WTC11 (cell line): ENCODE data around the gene ZCCHC2. TPM values are rescaled to one million over a fixed set of nuclear protein-coding genes. Genes with fewer than 3 reads are reported as not detected.

Experiments used
- ATAC-seq: fragments of 200-7000 bp; cut with Tn5 transposase; 2 replicates; pipeline ENCODE4 v1.10.0; 2021; ENCODE audit warnings: mild to moderate bottlenecking, moderate library complexity
- CTCF ChIA-PET: fragments of 300-600 bp; sonication (Branson Sonifier 250); formaldehyde crosslinking; loops from one replicate; lab custom pipeline; 2021; ENCODE audit warnings: antibody characterized with exemption; lab: Charles Lee
- POLR2A ChIA-PET: fragments of 350-600 bp; sonication (Branson Sonifier 250); formaldehyde crosslinking; loops from one replicate; lab custom pipeline; 2021; ENCODE audit warnings: antibody characterized with exemption; lab: Charles Lee
- DNase-seq: peaks from one replicate; pipeline ENCODE4 v3.0.0; 2021; ENCODE audit warnings: low spot score
- H3K27ac Mint-ChIP-seq: 2 replicates; pipeline ENCODE4 v1.8.0; 2021; ENCODE audit warnings: mixed read lengths
- H3K27me3 Mint-ChIP-seq: 2 replicates; pipeline ENCODE4 v1.8.0; 2021; ENCODE audit warnings: low read depth, mild to moderate bottlenecking, moderate library complexity, mixed read lengths
- H3K36me3 Mint-ChIP-seq: 2 replicates; pipeline ENCODE4 v1.8.0; 2021; ENCODE audit warnings: mixed read lengths
- H3K4me1 Mint-ChIP-seq: 2 replicates; pipeline ENCODE4 v1.8.0; 2022; ENCODE audit warnings: mixed read lengths
- H3K4me3 Mint-ChIP-seq: 2 replicates; pipeline ENCODE4 v1.8.0; 2021; ENCODE audit warnings: mild to moderate bottlenecking, moderate library complexity, mixed read lengths
- H3K9me3 Mint-ChIP-seq: 2 replicates; pipeline ENCODE4 v1.8.0; 2021; ENCODE audit warnings: mixed read lengths
- CBFB ChIP-seq: sonication (generic); formaldehyde crosslinking; IDR thresholded peaks from 2 replicates; pipeline ENCODE4 v1.8.1; 2022; ENCODE audit warnings: mild to moderate bottlenecking, low read depth, missing genetic modification reagents
- CREB1 ChIP-seq: sonication (generic); formaldehyde crosslinking; IDR thresholded peaks from 2 replicates; pipeline ENCODE4 v1.8.0; 2023; ENCODE audit warnings: mild to moderate bottlenecking, missing genetic modification reagents
- ELF4 ChIP-seq: sonication (generic); formaldehyde crosslinking; IDR thresholded peaks from 2 replicates; pipeline ENCODE4 v1.8.1; 2022; ENCODE audit warnings: low read depth, mild to moderate bottlenecking, moderate library complexity, missing genetic modification reagents
- MYBL2 ChIP-seq: sonication (generic); formaldehyde crosslinking; IDR thresholded peaks from 2 replicates; pipeline ENCODE4 v1.8.1; 2023; ENCODE audit warnings: mild to moderate bottlenecking, moderate library complexity, missing genetic modification reagents
- NFE2L1 ChIP-seq: sonication (generic); formaldehyde crosslinking; IDR thresholded peaks from 2 replicates; pipeline ENCODE4 v1.8.1; 2023; ENCODE audit warnings: missing genetic modification reagents
- NFYB ChIP-seq: sonication (generic); formaldehyde crosslinking; conservative IDR thresholded peaks from 2 replicates; pipeline ENCODE4 v1.8.0; 2022; ENCODE audit warnings: low read depth, missing genetic modification reagents
- PRRX2 ChIP-seq: fragments of 250-450 bp; sonication (Bioruptor Pico); IDR thresholded peaks from 2 replicates; pipeline ENCODE4 v1.8.0; 2021; ENCODE audit warnings: mild to moderate bottlenecking
- RELA ChIP-seq: sonication (generic); formaldehyde crosslinking; IDR thresholded peaks from 2 replicates; pipeline ENCODE4 v1.8.1; 2022; ENCODE audit warnings: missing genetic modification reagents, mild to moderate bottlenecking, borderline replicate concordance
- RORB ChIP-seq: fragments of 250-450 bp; sonication (Bioruptor Pico); IDR thresholded peaks from 2 replicates; pipeline ENCODE4 v1.9.0; 2021; ENCODE audit warnings: mild to moderate bottlenecking
- SMAD4 ChIP-seq: sonication (generic); formaldehyde crosslinking; IDR thresholded peaks from 2 replicates; pipeline ENCODE4 v1.8.0; 2022; ENCODE audit warnings: mild to moderate bottlenecking, missing genetic modification reagents
- TEAD4 ChIP-seq: sonication (generic); formaldehyde crosslinking; IDR thresholded peaks from 2 replicates; pipeline ENCODE4 v1.8.0; 2022; ENCODE audit warnings: mild to moderate bottlenecking, missing genetic modification reagents
- ZNF219 ChIP-seq: sonication (generic); formaldehyde crosslinking; IDR thresholded peaks from 2 replicates; pipeline ENCODE4 v1.8.0; 2023; ENCODE audit warnings: missing genetic modification reagents, mild to moderate bottlenecking, borderline replicate concordance
- ZNF317 ChIP-seq: sonication (generic); formaldehyde crosslinking; IDR thresholded peaks from 2 replicates; pipeline ENCODE4 v1.8.1; 2023; ENCODE audit warnings: low read depth, mild to moderate bottlenecking, moderate library complexity, missing genetic modification reagents, borderline replicate concordance
- ZNF396 ChIP-seq: fragments of 250-450 bp; sonication (Bioruptor Pico); IDR thresholded peaks from 2 replicates; pipeline ENCODE4 v1.8.0; 2021; ENCODE audit warnings: mild to moderate bottlenecking, moderate library complexity, borderline replicate concordance
- ZNF671 ChIP-seq: fragments of 250-450 bp; sonication (Bioruptor Pico); IDR thresholded peaks from 2 replicates; pipeline ENCODE4 v1.8.0; 2021; ENCODE audit warnings: mild to moderate bottlenecking
- total RNA-seq: library from RNA; stranded (reverse); gene quantifications from 3 replicates; pipeline ENCODE4 v1.2.3, GENCODE V29; 2021
- TF ChIP-seq, protein P1 (sequence below): sonication (generic); formaldehyde crosslinking; IDR thresholded peaks from 2 replicates; pipeline ENCODE4 v1.8.1; 2022; ENCODE audit warnings: mild to moderate bottlenecking, missing genetic modification reagents, moderate library complexity, borderline replicate concordance
- TF ChIP-seq, protein P2 (sequence below): sonication (generic); formaldehyde crosslinking; IDR thresholded peaks from 2 replicates; pipeline ENCODE4 v1.8.0; 2022; ENCODE audit warnings: mild to moderate bottlenecking, missing genetic modification reagents
- TF ChIP-seq, protein P3 (sequence below): fragments of 200-600 bp; IDR thresholded peaks from 2 replicates; pipeline ENCODE4 v1.8.0; 2022; ENCODE audit warnings: antibody characterized with exemption
- TF ChIP-seq, protein P4 (sequence below): sonication (generic); formaldehyde crosslinking; IDR thresholded peaks from 2 replicates; pipeline ENCODE4 v1.8.0; 2023; ENCODE audit warnings: mild to moderate bottlenecking, missing genetic modification reagents
- TF ChIP-seq, protein P5 (sequence below): sonication (generic); formaldehyde crosslinking; conservative IDR thresholded peaks from 2 replicates; pipeline ENCODE4 v1.8.1; 2023; ENCODE audit warnings: mild to moderate bottlenecking, low read depth, missing genetic modification reagents, moderate library complexity
- TF ChIP-seq, protein P6 (sequence below): fragments of 250-450 bp; sonication (Bioruptor Pico); conservative IDR thresholded peaks from 2 replicates; pipeline ENCODE4 v1.9.0; 2021; ENCODE audit warnings: mild to moderate bottlenecking
- TF ChIP-seq, protein P7 (sequence below): fragments of 250-450 bp; sonication (Bioruptor Pico); IDR thresholded peaks from 2 replicates; pipeline ENCODE4 v1.8.0; 2021; ENCODE audit warnings: mild to moderate bottlenecking
- TF ChIP-seq, protein P8 (sequence below): sonication (generic); formaldehyde crosslinking; IDR thresholded peaks from 2 replicates; pipeline ENCODE4 v1.8.1; 2023; ENCODE audit warnings: mild to moderate bottlenecking, missing genetic modification reagents, moderate library complexity

ZCCHC2 gene
- total RNA-seq, 1 experiment from 2014 or later, result 18.8 TPM

DNA sequence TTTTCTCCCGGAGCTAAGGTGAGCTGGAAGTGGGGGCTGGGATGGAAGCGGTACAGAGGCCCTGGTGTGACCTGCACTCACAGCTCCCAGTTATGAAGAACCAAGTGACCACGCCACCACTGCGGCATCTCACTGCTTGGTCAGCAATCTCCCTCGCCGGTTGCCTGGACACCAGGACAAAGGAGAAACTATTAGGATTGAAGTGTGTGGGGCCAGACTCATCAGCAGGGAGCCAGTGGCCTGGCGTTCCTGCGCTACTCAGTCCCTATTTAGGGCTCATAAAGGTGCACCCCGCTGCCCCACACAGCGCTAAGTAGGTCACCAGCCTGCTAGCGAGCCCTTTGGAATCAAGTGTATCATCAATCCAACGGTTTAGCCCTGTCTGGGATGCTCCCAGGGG lies 82.9 kb downstream of the ZCCHC2 start:
- Mint-ChIP-seq H3K27ac (no peak overlapping the region), H3K36me3 (no peaks in the 10 kb centered on the region), H3K27me3 (peaks cover 2% of the 10 kb centered on the region; the same call in 1 of the 2 replicates), H3K4me1 (peaks cover 23% of the 10 kb centered on the region), H3K4me3 (no peak overlapping the region), H3K9me3 (peaks cover 9% of the 10 kb centered on the region; the same call in 1 of the 2 replicates)
- ChIA-PET CTCF (interaction anchor here (0.6 kb wide), 1 partner anchor 28 kb away, joined by 4 read pairs; no protein-coding TSS in a partner anchor), POLR2A (no interaction called here)
- no peak for ATAC-seq
- no peak for TF ChIP-seq ZNF671
- TF ChIP-seq CREB1, result no peak
- TF ChIP-seq, protein P1, sequence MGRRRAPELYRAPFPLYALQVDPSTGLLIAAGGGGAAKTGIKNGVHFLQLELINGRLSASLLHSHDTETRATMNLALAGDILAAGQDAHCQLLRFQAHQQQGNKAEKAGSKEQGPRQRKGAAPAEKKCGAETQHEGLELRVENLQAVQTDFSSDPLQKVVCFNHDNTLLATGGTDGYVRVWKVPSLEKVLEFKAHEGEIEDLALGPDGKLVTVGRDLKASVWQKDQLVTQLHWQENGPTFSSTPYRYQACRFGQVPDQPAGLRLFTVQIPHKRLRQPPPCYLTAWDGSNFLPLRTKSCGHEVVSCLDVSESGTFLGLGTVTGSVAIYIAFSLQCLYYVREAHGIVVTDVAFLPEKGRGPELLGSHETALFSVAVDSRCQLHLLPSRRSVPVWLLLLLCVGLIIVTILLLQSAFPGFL (CRISPR knock-in tag), result no peak
- TF ChIP-seq, protein P2, sequence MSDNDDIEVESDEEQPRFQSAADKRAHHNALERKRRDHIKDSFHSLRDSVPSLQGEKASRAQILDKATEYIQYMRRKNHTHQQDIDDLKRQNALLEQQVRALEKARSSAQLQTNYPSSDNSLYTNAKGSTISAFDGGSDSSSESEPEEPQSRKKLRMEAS (CRISPR knock-in tag), result no peak
- no peak for TF ChIP-seq MYBL2 (CRISPR knock-in tag)
- TF ChIP-seq, protein P3, sequence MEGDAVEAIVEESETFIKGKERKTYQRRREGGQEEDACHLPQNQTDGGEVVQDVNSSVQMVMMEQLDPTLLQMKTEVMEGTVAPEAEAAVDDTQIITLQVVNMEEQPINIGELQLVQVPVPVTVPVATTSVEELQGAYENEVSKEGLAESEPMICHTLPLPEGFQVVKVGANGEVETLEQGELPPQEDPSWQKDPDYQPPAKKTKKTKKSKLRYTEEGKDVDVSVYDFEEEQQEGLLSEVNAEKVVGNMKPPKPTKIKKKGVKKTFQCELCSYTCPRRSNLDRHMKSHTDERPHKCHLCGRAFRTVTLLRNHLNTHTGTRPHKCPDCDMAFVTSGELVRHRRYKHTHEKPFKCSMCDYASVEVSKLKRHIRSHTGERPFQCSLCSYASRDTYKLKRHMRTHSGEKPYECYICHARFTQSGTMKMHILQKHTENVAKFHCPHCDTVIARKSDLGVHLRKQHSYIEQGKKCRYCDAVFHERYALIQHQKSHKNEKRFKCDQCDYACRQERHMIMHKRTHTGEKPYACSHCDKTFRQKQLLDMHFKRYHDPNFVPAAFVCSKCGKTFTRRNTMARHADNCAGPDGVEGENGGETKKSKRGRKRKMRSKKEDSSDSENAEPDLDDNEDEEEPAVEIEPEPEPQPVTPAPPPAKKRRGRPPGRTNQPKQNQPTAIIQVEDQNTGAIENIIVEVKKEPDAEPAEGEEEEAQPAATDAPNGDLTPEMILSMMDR, result no peak
- TF ChIP-seq, protein P4, sequence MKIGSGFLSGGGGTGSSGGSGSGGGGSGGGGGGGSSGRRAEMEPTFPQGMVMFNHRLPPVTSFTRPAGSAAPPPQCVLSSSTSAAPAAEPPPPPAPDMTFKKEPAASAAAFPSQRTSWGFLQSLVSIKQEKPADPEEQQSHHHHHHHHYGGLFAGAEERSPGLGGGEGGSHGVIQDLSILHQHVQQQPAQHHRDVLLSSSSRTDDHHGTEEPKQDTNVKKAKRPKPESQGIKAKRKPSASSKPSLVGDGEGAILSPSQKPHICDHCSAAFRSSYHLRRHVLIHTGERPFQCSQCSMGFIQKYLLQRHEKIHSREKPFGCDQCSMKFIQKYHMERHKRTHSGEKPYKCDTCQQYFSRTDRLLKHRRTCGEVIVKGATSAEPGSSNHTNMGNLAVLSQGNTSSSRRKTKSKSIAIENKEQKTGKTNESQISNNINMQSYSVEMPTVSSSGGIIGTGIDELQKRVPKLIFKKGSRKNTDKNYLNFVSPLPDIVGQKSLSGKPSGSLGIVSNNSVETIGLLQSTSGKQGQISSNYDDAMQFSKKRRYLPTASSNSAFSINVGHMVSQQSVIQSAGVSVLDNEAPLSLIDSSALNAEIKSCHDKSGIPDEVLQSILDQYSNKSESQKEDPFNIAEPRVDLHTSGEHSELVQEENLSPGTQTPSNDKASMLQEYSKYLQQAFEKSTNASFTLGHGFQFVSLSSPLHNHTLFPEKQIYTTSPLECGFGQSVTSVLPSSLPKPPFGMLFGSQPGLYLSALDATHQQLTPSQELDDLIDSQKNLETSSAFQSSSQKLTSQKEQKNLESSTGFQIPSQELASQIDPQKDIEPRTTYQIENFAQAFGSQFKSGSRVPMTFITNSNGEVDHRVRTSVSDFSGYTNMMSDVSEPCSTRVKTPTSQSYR (CRISPR knock-in tag), result no peak
- TF ChIP-seq, protein P5, sequence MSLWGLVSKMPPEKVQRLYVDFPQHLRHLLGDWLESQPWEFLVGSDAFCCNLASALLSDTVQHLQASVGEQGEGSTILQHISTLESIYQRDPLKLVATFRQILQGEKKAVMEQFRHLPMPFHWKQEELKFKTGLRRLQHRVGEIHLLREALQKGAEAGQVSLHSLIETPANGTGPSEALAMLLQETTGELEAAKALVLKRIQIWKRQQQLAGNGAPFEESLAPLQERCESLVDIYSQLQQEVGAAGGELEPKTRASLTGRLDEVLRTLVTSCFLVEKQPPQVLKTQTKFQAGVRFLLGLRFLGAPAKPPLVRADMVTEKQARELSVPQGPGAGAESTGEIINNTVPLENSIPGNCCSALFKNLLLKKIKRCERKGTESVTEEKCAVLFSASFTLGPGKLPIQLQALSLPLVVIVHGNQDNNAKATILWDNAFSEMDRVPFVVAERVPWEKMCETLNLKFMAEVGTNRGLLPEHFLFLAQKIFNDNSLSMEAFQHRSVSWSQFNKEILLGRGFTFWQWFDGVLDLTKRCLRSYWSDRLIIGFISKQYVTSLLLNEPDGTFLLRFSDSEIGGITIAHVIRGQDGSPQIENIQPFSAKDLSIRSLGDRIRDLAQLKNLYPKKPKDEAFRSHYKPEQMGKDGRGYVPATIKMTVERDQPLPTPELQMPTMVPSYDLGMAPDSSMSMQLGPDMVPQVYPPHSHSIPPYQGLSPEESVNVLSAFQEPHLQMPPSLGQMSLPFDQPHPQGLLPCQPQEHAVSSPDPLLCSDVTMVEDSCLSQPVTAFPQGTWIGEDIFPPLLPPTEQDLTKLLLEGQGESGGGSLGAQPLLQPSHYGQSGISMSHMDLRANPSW (CRISPR knock-in tag), result no peak
- TF ChIP-seq RORB (CRISPR knock-in tag), result no peak
- TF ChIP-seq PRRX2, result no peak
- TF ChIP-seq RELA, result no peak
- no peak for TF ChIP-seq NFYB
- TF ChIP-seq TEAD4 (CRISPR knock-in tag), result no peak
- no peak for TF ChIP-seq CBFB
- TF ChIP-seq SMAD4 (CRISPR knock-in tag), result no peak
- DNase-seq, result no peak

DNA sequence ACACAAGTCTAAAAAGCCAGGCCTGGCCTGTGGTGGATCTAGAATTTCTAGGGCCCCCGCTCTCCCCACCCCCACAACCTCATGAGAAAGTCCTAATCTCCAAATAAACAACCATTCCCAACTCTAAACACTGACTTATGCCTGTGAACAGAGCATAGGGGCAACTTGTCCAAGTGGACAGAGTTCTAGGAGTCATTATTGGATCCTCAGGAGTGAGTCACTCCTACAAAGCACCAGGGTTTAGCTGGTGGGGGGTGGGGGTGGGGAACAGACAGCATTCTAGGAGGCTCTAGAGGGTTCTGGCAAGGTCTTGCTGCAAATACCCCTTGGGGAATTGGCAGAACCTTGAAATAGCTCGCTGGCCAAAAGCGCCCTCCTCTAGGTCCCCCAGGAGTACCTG lies 83.3 kb downstream of the ZCCHC2 start:
- POLR2A ChIA-PET, result no interaction called here
- Mint-ChIP-seq H3K27me3 (peaks cover 2% of the 10 kb centered on the region; the same call in 1 of the 2 replicates), H3K4me3 (no peak overlapping the region), H3K36me3 (no peaks in the 10 kb centered on the region), H3K27ac (no peak overlapping the region), H3K4me1 (peaks cover 27% of the 10 kb centered on the region), H3K9me3 (peaks cover 9% of the 10 kb centered on the region; the same call in 1 of the 2 replicates)
- ATAC-seq (no peak), DNase-seq (no peak)
- CTCF ChIA-PET, result no interaction called here
- TF ChIP-seq, protein P6, sequence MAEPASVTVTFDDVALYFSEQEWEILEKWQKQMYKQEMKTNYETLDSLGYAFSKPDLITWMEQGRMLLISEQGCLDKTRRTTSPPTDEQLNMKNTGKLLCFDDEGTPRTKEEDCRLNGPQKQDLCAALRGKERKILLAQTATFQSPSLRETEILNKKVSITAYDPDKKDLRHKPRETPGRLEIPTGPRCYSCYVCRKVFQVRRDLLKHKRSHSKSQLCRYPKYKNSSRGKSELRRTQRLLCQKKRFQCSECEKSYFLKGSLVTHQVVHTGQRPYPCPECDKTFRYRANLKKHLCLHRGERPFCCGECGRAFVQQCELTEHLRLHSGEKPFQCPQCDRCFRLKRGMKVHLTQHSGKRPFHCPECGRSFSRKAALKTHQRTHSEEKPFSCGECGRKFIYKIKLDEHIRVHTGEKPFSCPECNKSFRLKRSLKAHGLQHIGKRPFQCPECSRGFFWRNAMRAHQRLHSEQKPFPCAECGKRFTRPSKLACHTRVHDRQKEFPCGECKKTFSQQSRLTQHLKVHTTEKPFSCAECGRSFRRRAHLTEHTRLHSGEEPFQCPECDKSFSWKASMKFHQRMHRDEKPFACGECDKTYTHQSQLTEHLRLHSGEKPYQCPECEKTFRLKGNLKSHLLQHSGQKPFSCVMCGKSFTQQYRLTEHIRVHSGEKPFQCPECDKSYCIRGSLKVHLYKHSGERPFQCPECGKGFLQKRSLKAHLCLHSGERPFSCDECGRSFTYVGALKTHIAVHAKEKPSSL (CRISPR knock-in tag), result no peak
- TF ChIP-seq ZNF396 (CRISPR knock-in tag) (no peak), ZNF317 (CRISPR knock-in tag) (no peak), ELF4 (CRISPR knock-in tag) (no peak), ZNF219 (CRISPR knock-in tag) (no peak), CBFB (no peak), NFE2L1 (no peak)
- TF ChIP-seq, protein P2 (CRISPR knock-in tag), result no peak
- TF ChIP-seq, protein P7, sequence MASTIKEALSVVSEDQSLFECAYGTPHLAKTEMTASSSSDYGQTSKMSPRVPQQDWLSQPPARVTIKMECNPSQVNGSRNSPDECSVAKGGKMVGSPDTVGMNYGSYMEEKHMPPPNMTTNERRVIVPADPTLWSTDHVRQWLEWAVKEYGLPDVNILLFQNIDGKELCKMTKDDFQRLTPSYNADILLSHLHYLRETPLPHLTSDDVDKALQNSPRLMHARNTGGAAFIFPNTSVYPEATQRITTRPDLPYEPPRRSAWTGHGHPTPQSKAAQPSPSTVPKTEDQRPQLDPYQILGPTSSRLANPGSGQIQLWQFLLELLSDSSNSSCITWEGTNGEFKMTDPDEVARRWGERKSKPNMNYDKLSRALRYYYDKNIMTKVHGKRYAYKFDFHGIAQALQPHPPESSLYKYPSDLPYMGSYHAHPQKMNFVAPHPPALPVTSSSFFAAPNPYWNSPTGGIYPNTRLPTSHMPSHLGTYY, result no peak
- TF ChIP-seq, protein P8, sequence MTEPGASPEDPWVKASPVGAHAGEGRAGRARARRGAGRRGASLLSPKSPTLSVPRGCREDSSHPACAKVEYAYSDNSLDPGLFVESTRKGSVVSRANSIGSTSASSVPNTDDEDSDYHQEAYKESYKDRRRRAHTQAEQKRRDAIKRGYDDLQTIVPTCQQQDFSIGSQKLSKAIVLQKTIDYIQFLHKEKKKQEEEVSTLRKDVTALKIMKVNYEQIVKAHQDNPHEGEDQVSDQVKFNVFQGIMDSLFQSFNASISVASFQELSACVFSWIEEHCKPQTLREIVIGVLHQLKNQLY, result no peak
